Cardiac fibroblast (primary cell): ENCODE measurements around the gene CST6.

Experiments used
- DNase-seq, 2 donors: peaks; one replicate each; pipeline versions ENCODE4 v3.0.0 to v3.0.0-alpha.2; 2010; ENCODE audit warnings: low read depth in 2 of 2
- H3K4me3 ChIP-seq, 2 donors: replicated peaks in 1 of 2; 1 replicate in 1 of 2; 2 replicates in 1 of 2; pipeline ENCODE4 v1.5.1; 2011; ENCODE audit warnings: low read depth in 2 of 2, low read length in 2 of 2, mild to moderate bottlenecking in 2 of 2, moderate library complexity in 1 of 2
- TF ChIP-seq, protein P1 (sequence below): IDR thresholded peaks from one replicate; pipeline ENCODE4 v1.5.1; 2011; ENCODE audit warnings: low read depth, mild to moderate bottlenecking, low read length, inconsistent platforms

The CST6 gene, protein sequence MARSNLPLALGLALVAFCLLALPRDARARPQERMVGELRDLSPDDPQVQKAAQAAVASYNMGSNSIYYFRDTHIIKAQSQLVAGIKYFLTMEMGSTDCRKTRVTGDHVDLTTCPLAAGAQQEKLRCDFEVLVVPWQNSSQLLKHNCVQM

DNA sequence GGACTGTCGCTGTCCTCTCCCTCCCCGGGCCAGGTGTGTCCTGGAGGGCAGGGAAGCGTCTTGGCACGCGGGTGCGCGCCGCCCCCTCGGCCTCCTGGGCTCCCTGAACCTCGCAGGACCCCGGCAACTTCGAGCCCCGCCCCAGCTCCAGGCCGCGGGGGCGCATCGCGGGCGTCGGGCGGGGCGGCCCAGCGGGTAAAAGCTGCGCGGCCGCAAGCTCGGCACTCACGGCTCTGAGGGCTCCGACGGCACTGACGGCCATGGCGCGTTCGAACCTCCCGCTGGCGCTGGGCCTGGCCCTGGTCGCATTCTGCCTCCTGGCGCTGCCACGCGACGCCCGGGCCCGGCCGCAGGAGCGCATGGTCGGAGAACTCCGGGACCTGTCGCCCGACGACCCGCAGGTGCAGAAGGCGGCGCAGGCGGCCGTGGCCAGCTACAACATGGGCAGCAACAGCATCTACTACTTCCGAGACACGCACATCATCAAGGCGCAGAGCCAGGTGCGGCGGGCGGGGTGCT is at the start of gene CST6:
TSS of gene CST6 (plus strand) at position 224 of the 519 bp plus-strand sequence. CDS start at position 261, 37 bp downstream.
- DNase-seq, result no peak
- TF ChIP-seq, protein P1, sequence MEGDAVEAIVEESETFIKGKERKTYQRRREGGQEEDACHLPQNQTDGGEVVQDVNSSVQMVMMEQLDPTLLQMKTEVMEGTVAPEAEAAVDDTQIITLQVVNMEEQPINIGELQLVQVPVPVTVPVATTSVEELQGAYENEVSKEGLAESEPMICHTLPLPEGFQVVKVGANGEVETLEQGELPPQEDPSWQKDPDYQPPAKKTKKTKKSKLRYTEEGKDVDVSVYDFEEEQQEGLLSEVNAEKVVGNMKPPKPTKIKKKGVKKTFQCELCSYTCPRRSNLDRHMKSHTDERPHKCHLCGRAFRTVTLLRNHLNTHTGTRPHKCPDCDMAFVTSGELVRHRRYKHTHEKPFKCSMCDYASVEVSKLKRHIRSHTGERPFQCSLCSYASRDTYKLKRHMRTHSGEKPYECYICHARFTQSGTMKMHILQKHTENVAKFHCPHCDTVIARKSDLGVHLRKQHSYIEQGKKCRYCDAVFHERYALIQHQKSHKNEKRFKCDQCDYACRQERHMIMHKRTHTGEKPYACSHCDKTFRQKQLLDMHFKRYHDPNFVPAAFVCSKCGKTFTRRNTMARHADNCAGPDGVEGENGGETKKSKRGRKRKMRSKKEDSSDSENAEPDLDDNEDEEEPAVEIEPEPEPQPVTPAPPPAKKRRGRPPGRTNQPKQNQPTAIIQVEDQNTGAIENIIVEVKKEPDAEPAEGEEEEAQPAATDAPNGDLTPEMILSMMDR, result no peak
- no peak within 1 kb of the TSS for H3K4me3 ChIP-seq

DNA sequence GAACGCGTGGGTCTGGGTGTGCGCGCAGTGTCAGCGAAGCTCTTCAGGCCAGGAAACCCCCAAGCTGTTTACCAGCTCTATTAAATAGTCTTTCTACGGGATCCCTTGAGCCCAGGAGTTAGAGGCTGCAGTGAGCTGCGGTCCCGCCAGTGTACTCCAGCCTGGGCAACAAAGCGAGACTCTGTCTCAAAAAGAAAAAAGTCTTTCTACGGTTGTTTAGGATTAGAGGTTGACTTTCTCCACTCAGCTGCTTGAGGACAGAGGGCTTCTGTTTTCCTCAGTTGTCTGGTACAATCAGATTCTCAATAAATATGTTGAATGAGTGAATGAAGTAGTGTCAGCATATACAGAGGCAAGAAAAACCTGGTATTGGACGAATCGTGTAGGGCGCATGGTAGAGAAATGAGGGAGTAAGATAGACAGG is 49.7 kb upstream of the CST6 start:
- H3K4me3 ChIP-seq, result peak overlapping the region; percentile 71 to 77
- DNase-seq, result no peak
- TF ChIP-seq, protein P1, result no peak

DNA sequence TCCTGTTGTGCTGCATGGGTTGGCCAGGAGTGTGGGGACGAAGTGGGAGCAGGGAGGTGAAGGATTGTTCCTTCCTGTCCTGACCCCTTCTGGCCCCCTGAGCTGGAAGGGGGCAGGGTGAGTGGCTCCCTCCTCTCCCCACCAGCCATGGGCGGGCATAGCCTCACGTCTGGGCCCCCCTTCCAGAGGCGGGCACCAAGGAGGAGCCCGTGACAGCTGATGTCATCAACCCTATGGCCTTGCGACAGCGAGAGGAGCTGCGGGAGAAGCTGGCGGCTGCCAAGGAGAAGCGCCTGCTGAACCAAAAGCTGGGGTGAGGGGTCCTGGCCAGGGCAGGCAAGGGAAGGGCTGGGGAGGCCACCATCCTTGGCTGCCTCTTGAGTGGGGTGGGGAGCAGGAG is 46.9 kb upstream of the CST6 start:
- TF ChIP-seq, protein P1, result no peak
- H3K4me3 ChIP-seq, result no peak overlapping the region

DNA sequence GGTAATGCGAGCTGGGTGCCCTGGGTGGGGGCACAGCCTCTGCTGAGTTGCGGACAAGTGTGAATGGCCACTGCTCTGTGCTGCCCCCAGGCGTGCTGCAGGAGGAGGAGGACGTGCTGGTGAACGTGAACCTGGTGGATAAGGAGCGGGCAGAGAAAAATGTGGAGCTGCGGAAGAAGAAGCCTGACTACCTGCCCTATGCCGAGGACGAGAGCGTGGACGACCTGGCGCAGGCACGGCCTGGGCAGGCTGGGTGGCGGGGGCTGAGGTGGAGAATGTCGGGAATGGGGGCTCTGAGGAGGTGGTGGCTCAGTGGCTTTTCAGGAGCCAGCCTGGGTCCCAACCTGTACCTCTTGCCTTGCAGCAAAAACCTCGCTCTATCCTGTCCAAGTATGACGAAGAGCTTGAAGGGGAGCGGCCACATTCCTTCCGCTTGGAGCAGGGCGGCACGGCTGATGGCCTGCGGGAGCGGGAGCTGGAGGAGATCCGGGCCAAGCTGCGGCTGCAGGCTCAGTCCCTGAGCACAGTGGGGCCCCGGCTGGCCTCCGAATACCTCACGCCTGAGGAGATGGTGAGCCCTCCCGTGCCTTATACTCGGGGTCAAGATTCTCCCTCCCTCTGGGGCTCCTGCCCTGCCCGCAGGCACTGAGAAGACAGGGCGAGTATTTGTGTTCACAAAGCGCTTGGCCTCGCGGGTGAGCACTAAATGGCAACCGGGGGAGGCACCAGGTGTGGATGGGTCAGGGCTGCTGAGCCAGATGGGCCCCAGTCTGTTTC is 45.6 kb upstream of the CST6 start:
- TF ChIP-seq, protein P1, result no peak
- DNase-seq, result no peak
- H3K4me3 ChIP-seq, result no peak overlapping the region

More for the DNA sequence above, 46.9 kb upstream of the CST6 start:
- DNase-seq, result no peak

DNA sequence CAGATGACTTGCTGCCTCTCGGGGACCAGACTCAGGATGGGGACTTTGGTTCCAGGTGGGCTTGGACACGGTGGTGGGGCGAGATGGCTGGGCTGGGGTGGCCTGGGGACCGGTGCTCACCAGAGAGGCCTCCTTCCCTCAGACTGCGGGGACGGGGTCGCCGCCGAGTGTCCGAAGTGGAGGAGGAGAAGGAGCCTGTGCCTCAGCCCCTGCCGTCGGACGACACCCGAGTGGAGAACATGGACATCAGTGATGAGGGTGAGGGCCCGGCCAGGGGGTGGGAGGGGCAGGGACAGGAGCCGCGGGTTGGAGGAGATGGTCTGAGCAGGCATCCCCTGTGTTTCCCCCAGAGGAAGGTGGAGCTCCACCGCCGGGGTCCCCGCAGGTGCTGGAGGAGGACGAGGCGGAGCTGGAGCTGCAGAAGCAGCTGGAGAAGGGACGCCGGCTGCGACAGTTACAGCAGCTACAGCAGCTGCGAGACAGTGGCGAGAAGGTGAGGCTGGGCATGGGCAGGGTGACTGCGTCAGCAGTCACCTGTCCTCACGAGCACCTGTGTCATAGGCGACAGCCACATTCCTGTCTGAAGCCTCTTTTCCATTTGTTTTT is 44.4 kb upstream of the CST6 start:
- H3K4me3 ChIP-seq, result no peak overlapping the region
- DNase-seq, result no peak
- TF ChIP-seq, protein P1, result no peak

DNA sequence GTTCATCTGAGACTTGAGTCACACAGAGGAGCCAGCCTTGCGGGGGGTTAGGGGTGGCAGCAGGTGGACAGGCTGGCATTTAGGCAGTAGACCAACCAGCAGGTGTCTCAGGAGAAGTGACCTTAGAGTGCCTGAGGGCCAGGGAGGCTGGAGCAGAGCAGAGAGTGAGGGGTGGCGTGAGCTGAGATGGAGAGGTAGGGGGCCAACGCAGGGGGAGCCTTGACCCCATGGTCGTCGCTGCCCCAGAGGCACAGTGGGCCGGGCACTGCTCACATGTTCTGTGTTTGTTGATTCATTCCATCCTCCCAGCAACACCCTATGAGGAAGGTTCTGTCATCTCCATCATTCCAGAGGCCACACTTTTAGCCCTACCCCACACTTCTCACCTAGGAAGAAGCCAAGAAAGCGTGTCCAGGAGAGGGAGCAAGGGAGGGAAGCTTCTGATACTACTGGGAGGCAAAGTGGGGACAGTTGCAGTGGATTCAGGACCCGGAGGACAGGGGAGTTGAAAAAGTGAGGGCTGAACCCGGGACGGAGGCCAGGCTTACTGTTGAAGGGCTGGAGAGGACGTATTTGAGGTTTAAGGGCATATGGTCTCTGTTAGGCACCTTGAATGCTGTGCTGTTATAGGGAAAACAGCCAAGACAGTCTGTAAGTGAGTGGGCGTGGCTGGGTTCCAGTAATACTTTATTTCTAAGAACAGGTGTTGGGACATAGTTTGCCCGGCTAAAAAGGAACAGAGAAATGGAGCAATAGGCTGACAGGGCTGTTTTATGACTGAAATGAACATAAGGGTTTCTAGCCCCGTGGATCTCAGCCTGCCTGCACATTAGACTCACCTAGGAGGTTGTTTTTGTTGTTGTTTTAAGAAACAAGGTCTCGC is 43.0 kb upstream of the CST6 start:
- DNase-seq, result no peak

More for the DNA sequence above, 43.0 kb upstream of the CST6 start:
- no peak overlapping the region for H3K4me3 ChIP-seq
- TF ChIP-seq, protein P1, result no peak
